HG02981 (cell line): ENCODE measurements around the gene LMAN2L.

Source experiments
- ATAC-seq: cut with Tn5 transposase; IDR thresholded peaks from one replicate; pipeline ENCODE4 v1.9.1; 2021; ENCODE audit warnings: mild to moderate bottlenecking, moderate library complexity; ENCODE audit not compliant: unreplicated experiment

The LMAN2L gene

GRCh38 chr2:96661324-96661723 is 78.5 kb downstream of the LMAN2L start:
- ATAC-seq, result no peak

- ATAC-seq, result no peak
Measured at GRCh38 chr2:96656540-96656939, 83.3 kb downstream of the LMAN2L start.
